OCI-LY3 (cell line): ENCODE measurements around the gene MEOX1.

Source experiments
- H2AFZ ChIP-seq: fragments of 200-600, 300-600 bp; shearing (Covaris generic); 2 replicates; pipeline ENCODE4 v1.6.0; 2014; ENCODE audit warnings: antibody characterized with exemption, low read depth, low read length
- H3K27ac ChIP-seq: fragments of 200-600, 300-600 bp; sonication (generic); 2 replicates; pipeline ENCODE4 v1.5.1; 2014; ENCODE audit warnings: mild to moderate bottlenecking, low read length, moderate library complexity, mixed read lengths
- H3K27me3 ChIP-seq: fragments of 200-600, 300-600 bp; sonication (generic); 2 replicates; pipeline ENCODE4 v1.6.1; 2014; ENCODE audit warnings: low read depth, low read length, mixed read lengths
- H3K36me3 ChIP-seq: fragments of 200-600, 300-600 bp; sonication (generic); replicated peaks from 2 replicates; pipeline ENCODE3; 2014; ENCODE audit warnings: low read depth, low read length, mixed read lengths
- H3K4me1 ChIP-seq: fragments of 300-600, 200-600 bp; sonication (generic); 2 replicates; pipeline ENCODE4 v1.6.1; 2014; ENCODE audit warnings: low read length, mixed read lengths
- H3K4me2 ChIP-seq: fragments of 200-600, 300-600 bp; sonication (generic); 2 replicates; pipeline ENCODE4 v1.6.1; 2014; ENCODE audit warnings: low read length, mixed read lengths
- H3K4me3 ChIP-seq: fragments of 300-600, 200-600 bp; sonication (generic); 2 replicates; pipeline ENCODE4 v1.5.1; 2014; ENCODE audit warnings: antibody characterized with exemption, mild to moderate bottlenecking, low read length, moderate library complexity
- H3K79me2 ChIP-seq: fragments of 300-600, 200-600 bp; shearing (Covaris generic); 2 replicates; pipeline ENCODE4 v1.6.1; 2014; ENCODE audit warnings: mild to moderate bottlenecking, low read length, mixed read lengths
- H3K9ac ChIP-seq: fragments of 300-600, 200-600 bp; shearing (Covaris generic); 2 replicates; pipeline ENCODE4 v1.6.0; 2014; ENCODE audit warnings: mild to moderate bottlenecking, low read length, moderate library complexity
- H3K9me3 ChIP-seq: fragments of 200-600, 300-600 bp; shearing (Covaris generic); 2 replicates; pipeline ENCODE4 v1.6.1; 2014; ENCODE audit warnings: low read length, mixed read lengths; ENCODE audit not compliant: insufficient read depth
- H4K20me1 ChIP-seq: fragments of 200-600, 300-600 bp; sonication (generic); 2 replicates; pipeline ENCODE4 v1.6.1; 2016; ENCODE audit warnings: low read length, mixed read lengths; ENCODE audit not compliant: insufficient read depth
- CTCF ChIP-seq: fragments of 200-600, 300-600 bp; sonication (generic); IDR thresholded peaks from 2 replicates; pipeline ENCODE4 v1.5.1; 2014; ENCODE audit warnings: antibody characterized with exemption, low read length, low read depth
- EZH2phosphoT487 ChIP-seq: fragments of 200-600 bp; shearing (Covaris generic); IDR thresholded peaks from 2 replicates; pipeline ENCODE4 v1.6.1; 2018; ENCODE audit warnings: antibody characterized with exemption, mixed run types, low read depth

Gene MEOX1

GRCh38 chr17:43658900-43659299, 2.8 kb downstream of the MEOX1 start:
- H3K4me2 ChIP-seq, result no peak overlapping the region
- peaks cover 19% of the 10 kb centered on the region for H3K27me3 ChIP-seq
- TF ChIP-seq EZH2phosphoT487, result no peak
- no peak for TF ChIP-seq CTCF
- H3K9ac ChIP-seq, result no peak overlapping the region
- H3K4me3 ChIP-seq, result no peak overlapping the region
- no peak overlapping the region for H3K27ac ChIP-seq
- H3K9me3 ChIP-seq, result no peaks in the 10 kb centered on the region
- H2AFZ ChIP-seq, result no peak overlapping the region
- no peaks in the 10 kb centered on the region for H4K20me1 ChIP-seq
- H3K36me3 ChIP-seq, result no peaks in the 10 kb centered on the region
- no peaks in the 10 kb centered on the region for H3K79me2 ChIP-seq
- H3K4me1 ChIP-seq, result peaks cover 29% of the 10 kb centered on the region

DNA sequence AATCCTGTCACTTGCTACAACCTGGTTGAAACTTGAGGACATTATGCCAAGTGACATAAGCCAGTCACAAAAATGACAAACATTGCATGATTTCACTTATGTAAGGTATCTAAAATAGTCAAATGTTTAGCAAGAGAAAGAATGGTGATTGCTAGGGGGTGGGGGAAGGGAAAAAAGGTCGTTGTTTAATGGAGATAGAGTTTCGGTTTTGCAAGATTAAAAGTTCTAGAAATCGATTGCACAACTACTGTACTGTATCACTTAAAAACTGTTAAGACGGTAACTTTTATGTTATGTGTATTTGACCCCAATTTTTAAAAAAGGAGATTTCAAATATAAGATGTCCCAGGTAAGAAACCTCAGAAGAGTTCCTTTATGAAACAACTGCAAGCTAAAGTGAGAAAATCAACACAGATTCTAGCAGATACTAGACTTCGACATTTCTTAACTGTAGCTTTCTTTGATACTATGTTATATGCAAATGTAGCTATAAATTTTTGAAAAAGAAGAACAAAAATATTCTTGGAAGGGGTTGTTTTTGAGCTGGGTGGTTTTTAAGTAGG, 5.9 kb downstream of the MEOX1 start:
- Histone ChIP-seq H3K4me3 (0 out of 2 replicates have a peak overlapping the region, but pooled peaks have one; percentile 12), H3K27ac (no peak overlapping the region), H3K36me3 (no peaks in the 10 kb centered on the region), H3K4me1 (peaks cover 11% of the 10 kb centered on the region), H2AFZ (0 out of 2 replicates have a peak overlapping the region, but pooled peaks have one; percentile 14), H3K9me3 (no peaks in the 10 kb centered on the region), H3K4me2 (peak overlapping the region; percentile 34), H3K27me3 (peaks cover 16% of the 10 kb centered on the region), H3K79me2 (no peaks in the 10 kb centered on the region), H4K20me1 (no peaks in the 10 kb centered on the region), H3K9ac (no peak overlapping the region)
- TF ChIP-seq CTCF (no peak), EZH2phosphoT487 (no peak)

- H4K20me1 ChIP-seq, result no peaks in the 10 kb centered on the region
- H2AFZ ChIP-seq, result no peak overlapping the region
- H3K9ac ChIP-seq, result no peak overlapping the region
- H3K79me2 ChIP-seq, result no peaks in the 10 kb centered on the region
- H3K4me3 ChIP-seq, result no peak overlapping the region
- H3K27me3 ChIP-seq, result no peaks in the 10 kb centered on the region
- H3K9me3 ChIP-seq, result no peaks in the 10 kb centered on the region
- no peak for TF ChIP-seq EZH2phosphoT487
- no peak for TF ChIP-seq CTCF
- peaks cover 11% of the 10 kb centered on the region for H3K4me1 ChIP-seq
- H3K36me3 ChIP-seq, result no peaks in the 10 kb centered on the region
- H3K4me2 ChIP-seq, result no peak overlapping the region
- no peak overlapping the region for H3K27ac ChIP-seq
Observed at GRCh38 chr17:43652124-43652480, 9.6 kb downstream of the MEOX1 start.

- Histone ChIP-seq H4K20me1 (no peaks in the 10 kb centered on the region), H2AFZ (no peak overlapping the region), H3K36me3 (no peaks in the 10 kb centered on the region), H3K4me3 (no peak overlapping the region), H3K9ac (no peak overlapping the region), H3K4me1 (no peaks in the 10 kb centered on the region), H3K27me3 (no peaks in the 10 kb centered on the region), H3K9me3 (no peaks in the 10 kb centered on the region), H3K27ac (no peak overlapping the region), H3K79me2 (no peaks in the 10 kb centered on the region), H3K4me2 (no peak overlapping the region)
- no peak for TF ChIP-seq EZH2phosphoT487
- TF ChIP-seq CTCF, result no peak
Observed at GRCh38 chr17:43650471-43650870, 11.3 kb downstream of the MEOX1 start.
